ENCODE data around the gene MYH3.

Gene MYH3

DNA sequence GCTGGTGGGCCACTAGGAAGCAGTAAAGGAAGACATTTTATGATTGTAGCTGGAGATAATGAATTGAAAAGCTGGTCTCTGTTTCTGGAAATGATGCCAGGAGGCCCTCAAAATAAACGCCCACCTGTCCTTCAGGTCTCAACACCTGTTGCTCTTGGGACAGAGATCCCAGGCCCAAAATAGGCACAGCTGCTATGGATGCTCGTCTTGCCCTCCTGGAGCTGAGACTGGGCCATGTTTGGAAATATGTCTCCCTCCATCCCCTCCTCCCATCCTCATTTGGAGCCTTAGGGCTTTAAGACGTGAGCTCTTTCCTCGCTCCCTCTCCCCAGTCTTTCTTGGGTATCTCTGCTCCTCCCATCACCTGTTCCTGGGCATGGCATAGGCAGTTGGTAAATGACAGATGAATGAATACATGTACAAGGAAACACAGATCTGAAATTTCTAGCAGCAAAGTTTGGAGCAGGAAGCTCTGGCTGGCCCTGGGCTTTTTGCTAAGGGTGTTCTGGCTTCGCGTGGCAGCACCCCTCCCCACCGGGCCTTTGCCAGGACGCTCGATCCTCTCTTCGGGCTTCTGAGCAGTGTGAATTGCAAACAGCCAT lies 33.3 kb downstream of the MYH3 start:
- no peak for FAIRE-seq
- DNase-seq (ENCODE audit: insufficient read length, low spot score), result no peak
- TF ChIP-seq, protein P1, sequence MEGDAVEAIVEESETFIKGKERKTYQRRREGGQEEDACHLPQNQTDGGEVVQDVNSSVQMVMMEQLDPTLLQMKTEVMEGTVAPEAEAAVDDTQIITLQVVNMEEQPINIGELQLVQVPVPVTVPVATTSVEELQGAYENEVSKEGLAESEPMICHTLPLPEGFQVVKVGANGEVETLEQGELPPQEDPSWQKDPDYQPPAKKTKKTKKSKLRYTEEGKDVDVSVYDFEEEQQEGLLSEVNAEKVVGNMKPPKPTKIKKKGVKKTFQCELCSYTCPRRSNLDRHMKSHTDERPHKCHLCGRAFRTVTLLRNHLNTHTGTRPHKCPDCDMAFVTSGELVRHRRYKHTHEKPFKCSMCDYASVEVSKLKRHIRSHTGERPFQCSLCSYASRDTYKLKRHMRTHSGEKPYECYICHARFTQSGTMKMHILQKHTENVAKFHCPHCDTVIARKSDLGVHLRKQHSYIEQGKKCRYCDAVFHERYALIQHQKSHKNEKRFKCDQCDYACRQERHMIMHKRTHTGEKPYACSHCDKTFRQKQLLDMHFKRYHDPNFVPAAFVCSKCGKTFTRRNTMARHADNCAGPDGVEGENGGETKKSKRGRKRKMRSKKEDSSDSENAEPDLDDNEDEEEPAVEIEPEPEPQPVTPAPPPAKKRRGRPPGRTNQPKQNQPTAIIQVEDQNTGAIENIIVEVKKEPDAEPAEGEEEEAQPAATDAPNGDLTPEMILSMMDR (IDR thresholded peaks at IDR 0.05; ENCODE audit: insufficient read depth, missing control alignments), result no peak

DNA sequence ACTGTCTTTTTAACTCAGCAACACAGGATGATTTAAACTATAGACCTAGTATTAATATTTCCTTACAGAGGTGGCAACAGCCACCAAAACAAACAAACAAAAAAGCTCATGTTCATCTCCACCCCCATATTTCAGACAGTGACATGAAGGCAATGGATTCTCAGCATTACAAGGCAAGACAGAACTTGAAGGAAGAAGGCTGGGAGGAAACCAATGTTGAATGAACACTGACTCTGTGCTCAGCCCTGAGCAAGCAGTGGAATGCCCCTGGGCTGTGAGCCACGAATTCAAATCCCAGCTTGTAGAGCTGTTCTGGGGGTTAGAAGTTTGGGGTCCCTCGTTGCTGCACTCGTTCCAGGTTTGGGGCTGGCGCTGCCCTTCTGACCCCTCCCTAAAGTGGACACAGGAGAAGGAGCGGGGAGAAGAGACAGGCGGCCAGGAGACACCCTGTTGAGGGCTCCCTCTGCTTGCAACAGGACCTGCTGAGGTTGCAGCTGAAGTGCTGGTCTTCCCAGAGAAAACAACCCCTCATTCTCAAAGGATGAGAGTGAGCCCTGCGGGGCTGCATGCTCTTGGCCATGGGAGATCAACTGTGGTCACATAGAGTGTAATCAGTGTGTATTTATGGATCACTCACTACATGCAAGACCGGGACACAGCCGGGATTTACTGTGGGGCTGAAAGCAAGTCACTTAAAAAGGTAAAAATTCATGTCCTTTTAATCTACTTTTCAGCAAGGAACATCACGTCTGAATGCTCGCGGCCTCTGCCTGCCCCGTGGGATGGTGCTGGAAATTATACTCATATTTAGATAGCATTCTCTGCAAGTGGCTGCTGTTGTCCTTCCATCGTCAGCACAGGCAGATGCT lies 34.3 kb downstream of the MYH3 start:
- FAIRE-seq, result no peak
- TF ChIP-seq, protein P1 (IDR thresholded peaks at IDR 0.05; ENCODE audit: insufficient read depth, missing control alignments), result no peak

DNA sequence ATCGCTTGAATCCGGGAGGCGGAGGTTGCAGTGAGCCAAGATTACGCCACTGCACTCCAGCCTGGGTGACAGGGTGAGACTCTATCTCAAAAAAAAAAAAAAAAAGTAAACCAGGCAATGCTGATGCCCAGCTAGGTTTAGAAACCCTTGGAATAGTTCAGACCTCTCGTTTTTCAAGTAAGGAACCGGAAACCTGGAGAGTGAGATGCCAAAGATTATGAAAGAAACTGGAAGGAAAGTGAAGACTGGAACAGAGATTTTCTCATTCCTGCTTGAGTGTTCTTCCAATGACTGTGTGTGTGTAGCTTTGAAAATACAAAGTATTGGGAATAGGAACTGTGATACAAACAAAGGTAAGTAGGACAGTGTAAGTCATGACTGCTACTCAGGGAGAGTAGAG lies 35.7 kb downstream of the MYH3 start:
- DNase-seq (ENCODE audit: insufficient read length, low spot score), result no peak

More for the DNA sequence above, 34.3 kb downstream of the MYH3 start:
- DNase-seq (ENCODE audit: insufficient read length, low spot score), result no peak

DNA sequence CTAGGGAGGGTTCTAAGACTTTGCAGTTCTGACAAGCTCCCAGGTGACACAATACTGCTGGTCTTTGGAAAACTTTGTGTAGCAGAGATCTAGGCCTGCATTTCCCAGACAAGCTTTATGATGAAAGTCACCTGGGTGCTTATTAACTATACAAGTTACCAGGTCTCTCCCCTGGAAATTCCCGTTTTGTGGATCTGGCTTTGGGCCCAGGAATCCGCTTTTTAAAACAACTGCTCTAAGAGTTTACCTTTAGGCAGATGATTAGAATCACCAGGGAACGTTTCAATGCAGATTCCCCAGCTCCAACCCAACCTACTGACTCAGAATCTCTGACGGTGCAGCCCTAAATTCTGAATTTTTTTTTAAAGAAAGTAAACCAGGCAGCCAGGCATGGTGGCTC lies 36.3 kb downstream of the MYH3 start:
- FAIRE-seq (no peak), DNase-seq (ENCODE audit: insufficient read length, low spot score) (no peak)
- TF ChIP-seq, protein P1 (IDR thresholded peaks at IDR 0.05; ENCODE audit: insufficient read depth, missing control alignments), result no peak

More for the DNA sequence above, 35.7 kb downstream of the MYH3 start:
- no peak for FAIRE-seq
- TF ChIP-seq, protein P1 (IDR thresholded peaks at IDR 0.05; ENCODE audit: insufficient read depth, missing control alignments), result no peak

DNA sequence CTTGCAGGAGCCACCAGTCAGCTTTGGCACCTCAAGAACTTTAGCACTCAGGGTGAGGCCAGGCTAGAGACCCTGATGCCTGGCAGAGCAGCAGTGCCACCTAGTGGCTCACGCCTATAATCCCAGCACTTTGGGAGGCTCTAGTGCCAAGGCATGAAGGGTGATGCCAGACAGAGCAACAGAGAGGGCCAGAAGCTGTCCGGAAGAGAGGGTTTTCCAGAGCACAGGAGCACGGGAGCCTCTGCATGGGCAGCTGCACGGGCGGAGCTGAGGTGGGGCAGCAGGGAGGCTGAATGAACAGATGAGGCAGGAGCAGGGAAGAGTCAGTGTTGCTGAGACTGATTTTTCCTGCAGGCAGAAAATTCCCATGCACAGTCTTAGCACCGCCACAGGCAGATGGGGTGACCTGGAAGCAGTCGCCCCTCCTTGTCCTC lies 38.9 kb downstream of the MYH3 start:
- DNase-seq (ENCODE audit: insufficient read length, low spot score) (peak; percentile 66), FAIRE-seq (no peak)
- TF ChIP-seq, protein P1 (IDR thresholded peaks at IDR 0.05; ENCODE audit: insufficient read depth, missing control alignments), result peak; percentile 71

DNA sequence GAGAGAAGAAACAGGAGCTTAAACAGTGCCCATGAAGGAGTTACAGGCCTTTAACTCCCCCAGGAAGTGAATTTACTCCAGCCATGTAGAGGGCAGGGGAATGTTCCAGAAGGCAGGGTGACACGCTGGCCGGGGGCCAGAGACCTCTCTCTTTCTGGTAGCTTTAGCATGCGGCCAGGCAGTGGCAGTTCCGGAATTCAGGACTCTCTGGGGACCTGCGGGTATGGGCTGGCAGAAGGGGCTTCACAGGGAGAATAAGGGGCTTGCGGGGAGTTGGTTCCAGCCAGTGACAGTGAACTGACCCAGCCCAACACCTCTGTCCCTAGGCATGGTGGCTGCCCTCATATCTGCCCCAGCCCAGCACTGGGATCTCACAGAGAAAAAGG lies 40.0 kb downstream of the MYH3 start:
- FAIRE-seq (no peak), DNase-seq (ENCODE audit: insufficient read length, low spot score) (no peak)
- TF ChIP-seq, protein P1 (IDR thresholded peaks at IDR 0.05; ENCODE audit: insufficient read depth, missing control alignments), result no peak
